Measurements from ENCODE around the gene CTH.
"Not testable (repeated sequence)": the region's sequence is repeated elsewhere in the genome, so short reads cannot be mapped to it uniquely, and the experiment has no call there.

CTH gene

DNA sequence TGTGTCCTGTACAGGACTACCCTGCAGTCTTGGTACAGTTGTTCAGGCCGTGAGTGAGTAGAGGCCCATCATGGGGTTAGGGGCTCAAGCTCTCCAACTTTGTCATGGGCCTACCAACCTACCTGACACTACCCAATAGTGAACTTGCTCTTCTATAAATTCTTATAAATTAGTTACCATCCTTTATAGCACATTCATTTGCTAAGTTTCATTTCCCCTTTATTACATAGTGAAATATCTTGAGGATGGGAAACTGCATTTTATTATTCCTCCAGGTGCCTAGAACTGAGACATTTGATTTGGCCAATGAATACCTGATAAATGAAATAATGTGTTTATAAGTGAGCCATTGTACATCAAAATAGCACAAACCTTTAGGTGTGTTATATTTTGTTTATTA is 9.1 kb upstream of the CTH start:
- no peak for DNase-seq
- in situ Hi-C loops (cut with HindIII; ENCODE audit: low pct_ligation_motif_present, low pct_unique_long_range_greater_than_20kb, low sequenced_read_pairs): no loop called here

DNA sequence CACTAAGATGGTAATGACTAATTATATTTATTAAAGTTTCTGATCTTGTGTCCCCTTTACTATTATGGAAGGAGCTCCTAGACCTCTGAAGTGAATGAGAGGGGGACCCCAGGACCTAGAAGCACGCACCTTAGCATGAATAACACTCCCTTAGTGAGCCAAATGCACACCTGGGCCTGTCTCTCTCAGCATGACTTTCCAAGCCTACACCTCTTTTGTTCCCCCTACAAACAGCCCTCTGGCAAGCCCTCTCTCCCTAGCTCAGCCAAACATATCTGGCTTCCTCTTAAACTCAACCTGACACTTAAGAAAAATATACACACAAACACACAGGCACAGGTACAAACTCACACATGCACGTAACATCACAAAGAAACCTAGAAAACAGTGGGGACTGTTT is 7.3 kb upstream of the CTH start:
- in situ Hi-C loops (cut with HindIII; ENCODE audit: low pct_ligation_motif_present, low pct_unique_long_range_greater_than_20kb, low sequenced_read_pairs): no loop called here
- DNase-seq: no peak

DNA sequence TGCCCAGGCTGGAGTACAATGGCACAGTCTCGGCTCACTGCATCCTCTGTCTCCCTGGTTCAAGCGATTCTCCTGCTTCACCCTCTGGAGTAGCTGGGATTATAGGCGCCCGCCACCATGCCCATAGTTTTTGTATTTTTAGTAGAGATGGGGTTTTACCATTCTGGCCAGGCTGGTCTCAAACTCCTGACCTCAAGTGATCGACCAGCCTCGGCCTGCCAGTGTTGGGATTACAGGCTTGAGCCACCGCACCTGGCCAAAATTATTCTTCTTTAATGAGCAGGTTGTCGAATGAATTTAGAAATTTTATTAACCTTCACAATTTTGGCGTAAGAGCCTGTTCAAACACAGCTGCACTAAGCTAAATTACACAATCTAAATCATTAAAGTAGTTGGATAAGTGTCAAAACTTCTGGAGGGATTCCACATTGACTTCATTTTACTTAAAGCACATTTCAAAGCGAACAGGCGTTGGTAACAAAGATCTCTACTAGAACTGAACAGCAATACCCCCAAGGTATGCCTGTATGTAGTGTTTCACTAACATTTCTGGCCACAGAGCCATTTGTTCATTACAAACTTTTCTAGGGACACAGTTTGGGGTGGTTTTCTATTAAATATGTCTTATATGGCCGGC is 5.2 kb upstream of the CTH start:
- no peak for DNase-seq
- in situ Hi-C loops (cut with HindIII; ENCODE audit: low pct_ligation_motif_present, low pct_unique_long_range_greater_than_20kb, low sequenced_read_pairs): no loop called here

DNA sequence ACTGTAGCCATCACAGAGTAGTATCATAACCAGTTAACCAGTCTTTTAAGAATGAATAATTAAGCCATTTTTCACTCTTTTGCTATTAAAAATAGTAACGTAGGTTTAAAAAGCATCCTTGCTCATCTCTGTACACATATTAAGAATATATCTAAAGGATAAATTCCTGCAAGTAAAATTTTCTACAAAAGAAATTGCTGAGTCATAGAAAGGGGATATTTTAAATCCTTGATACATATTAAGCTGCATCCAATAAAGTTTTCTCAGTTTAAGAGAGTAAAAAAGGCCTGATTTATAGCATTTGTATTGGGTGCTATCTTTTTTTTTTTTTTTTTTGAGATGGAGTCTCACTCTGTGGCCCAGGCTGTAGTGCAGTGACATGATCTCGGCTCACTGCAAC is 1.9 kb upstream of the CTH start:
- in situ Hi-C loops (cut with HindIII; ENCODE audit: low pct_ligation_motif_present, low pct_unique_long_range_greater_than_20kb, low sequenced_read_pairs): no loop called here
- no peak for DNase-seq

DNA sequence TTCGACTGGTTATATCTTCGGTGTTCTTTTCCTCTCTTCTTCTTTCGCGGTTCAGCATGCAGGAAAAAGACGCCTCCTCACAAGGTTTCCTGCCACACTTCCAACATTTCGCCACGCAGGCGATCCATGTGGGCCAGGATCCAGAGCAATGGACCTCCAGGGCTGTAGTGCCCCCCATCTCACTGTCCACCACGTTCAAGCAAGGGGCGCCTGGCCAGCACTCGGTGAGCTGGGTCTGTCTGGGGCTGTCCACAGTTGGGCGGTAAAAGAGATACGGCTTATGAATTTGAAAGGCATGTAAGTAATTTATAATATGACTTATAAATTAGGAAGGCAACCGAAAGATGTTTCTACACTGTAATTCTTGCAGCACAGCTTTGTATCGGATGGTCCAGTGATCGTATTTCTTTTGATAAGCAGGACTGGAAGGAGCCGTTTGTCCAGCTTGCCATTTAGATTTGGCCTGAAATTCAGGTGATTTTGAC is 334 bp downstream of the CTH start:
- in situ Hi-C loops (cut with HindIII; ENCODE audit: low pct_ligation_motif_present, low pct_unique_long_range_greater_than_20kb, low sequenced_read_pairs): no loop called here
- DNase-seq: peak; percentile 19

DNA sequence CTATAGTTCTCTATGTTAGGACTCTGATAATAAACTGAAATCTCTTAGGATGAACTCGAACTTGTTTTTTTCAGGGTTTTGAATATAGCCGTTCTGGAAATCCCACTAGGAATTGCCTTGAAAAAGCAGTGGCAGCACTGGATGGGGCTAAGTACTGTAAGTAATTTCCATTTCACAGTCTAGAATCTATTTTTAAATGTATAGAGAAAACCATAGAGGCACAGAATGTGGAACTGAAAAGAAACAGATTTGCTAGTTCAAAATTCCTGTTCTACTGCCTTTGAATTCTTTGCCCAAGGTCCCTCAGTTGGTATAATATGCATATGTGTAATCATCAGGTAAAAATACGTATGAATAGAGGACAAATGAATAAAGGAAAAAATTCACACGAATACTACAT is 4.8 kb downstream of the CTH start:
- in situ Hi-C loops (cut with HindIII; ENCODE audit: low pct_ligation_motif_present, low pct_unique_long_range_greater_than_20kb, low sequenced_read_pairs): no loop called here
- no peak for DNase-seq

DNA sequence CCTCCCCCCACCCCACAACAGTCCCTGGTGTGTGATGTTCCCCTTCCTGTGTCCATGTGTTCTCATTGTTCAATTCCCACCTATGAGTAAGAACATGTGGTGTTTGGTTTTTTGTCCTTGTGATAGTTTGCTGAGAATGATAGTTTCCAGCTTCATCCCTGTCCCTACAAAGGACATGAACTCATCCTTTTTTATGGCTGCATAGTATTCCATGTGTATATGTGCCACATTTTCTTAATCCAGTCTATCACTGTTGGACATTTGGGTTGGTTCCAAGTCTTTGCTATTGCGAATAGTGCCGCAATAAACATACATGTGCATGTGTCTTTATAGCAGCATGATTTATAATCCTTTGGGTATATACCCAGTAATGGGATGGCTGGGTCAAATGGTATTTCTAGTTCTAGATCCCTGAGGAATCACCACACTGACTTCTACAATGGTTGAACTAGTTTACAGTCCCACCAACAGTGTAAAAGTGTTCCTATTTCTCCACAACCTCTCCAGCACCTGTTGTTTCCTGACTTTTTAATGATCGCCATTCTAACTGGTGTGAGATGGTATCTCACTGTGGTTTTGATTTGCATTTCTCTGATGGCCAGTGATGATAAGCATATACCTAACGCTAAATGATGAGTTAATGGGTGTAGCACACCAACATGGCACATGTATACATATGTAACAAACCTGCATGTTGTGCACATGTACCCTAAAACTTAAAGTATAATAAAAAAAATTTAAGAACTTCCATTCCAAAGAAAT is 8.1 kb downstream of the CTH start:
- in situ Hi-C loops (cut with HindIII; ENCODE audit: low pct_ligation_motif_present, low pct_unique_long_range_greater_than_20kb, low sequenced_read_pairs); DNase-seq: not testable (repeated sequence)

DNA sequence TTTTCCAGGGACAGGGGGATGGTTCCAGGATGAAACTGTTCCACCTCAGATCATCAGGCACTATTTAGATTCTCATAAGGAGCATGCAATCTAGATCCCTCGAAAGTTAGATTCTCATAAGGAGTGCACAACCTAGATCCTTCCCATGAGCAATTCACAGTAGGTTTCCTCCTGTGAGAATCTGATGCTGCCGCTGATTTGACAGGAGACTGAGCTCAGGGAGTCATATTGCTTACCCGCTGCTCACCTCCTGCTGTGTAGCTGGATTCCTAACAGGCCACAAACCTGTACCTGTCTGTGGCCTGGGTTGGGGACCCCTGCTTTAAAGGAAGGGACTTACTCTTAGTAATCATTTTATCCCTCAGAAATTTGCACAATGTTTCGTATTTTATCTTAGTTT is 9.3 kb downstream of the CTH start:
- in situ Hi-C loops (cut with HindIII; ENCODE audit: low pct_ligation_motif_present, low pct_unique_long_range_greater_than_20kb, low sequenced_read_pairs): no loop called here
- DNase-seq: no peak

DNA sequence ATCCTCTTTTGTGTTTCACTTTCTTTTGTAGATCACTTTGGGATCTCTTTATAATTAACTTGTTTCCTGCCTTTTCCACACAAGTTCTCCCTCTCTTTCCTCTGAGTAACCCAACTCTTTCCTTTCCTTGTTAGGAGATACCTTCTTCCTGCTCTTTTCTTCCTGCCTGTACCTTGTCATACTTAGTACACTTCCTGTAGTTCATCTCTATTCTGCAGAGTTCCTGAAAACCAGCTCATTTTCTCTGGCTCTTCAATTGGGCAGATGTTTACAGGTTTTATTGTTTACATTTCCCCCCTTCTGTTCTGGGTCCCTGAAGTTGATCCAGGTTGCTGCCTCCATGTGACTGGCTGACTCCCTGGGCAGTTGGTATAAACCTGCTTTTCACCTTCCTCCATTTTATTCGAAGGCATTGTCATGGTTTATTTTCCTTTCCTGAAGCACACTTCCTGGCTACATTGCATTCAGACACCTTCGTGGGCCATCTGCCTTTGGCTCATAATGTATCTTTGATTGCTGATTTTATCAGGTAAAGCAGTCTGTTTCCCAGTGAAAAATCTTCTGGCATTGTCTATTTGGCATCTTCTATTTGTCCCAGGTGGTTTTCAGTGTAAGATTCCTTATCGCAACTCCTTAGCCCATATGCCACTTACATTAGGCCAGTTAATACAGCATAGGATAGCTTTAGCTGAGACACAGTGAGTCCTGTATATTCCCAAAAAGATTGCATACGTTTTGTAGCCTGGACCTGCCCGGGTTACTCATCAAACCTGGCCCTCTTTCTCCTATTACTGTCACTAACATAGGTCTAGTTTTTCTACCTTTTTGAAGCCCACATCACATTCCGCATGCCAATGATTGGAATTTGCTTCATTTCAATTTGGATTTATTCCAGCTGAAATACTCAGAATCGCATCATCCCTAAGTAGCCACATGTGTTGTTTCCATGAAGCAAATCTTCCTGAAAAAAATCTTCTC is 15.4 kb downstream of the CTH start:
- in situ Hi-C loops (cut with HindIII; ENCODE audit: low pct_ligation_motif_present, low pct_unique_long_range_greater_than_20kb, low sequenced_read_pairs): no loop called here

DNA sequence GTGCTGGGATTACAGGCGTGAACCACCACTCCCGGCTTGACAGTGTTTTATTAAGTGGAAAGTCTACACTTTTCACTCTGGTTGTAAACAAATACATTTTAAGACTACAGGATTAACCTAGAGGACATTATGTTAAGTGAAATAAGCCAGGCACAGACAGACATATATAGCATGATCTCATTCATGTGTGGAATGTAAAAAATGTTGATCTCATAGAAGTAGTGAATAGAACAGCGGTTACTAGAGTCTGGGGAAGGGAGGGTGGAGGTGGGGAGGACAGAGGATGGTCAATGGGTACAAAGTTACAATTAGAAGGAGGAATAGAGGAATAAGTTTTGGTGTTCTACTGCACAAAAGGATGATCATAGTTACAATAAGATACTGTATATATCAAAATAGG is 16.9 kb downstream of the CTH start:
- no peak for DNase-seq
- in situ Hi-C loops (cut with HindIII; ENCODE audit: low pct_ligation_motif_present, low pct_unique_long_range_greater_than_20kb, low sequenced_read_pairs): no loop called here

More for the DNA sequence above, 15.4 kb downstream of the CTH start:
- DNase-seq: no peak

DNA sequence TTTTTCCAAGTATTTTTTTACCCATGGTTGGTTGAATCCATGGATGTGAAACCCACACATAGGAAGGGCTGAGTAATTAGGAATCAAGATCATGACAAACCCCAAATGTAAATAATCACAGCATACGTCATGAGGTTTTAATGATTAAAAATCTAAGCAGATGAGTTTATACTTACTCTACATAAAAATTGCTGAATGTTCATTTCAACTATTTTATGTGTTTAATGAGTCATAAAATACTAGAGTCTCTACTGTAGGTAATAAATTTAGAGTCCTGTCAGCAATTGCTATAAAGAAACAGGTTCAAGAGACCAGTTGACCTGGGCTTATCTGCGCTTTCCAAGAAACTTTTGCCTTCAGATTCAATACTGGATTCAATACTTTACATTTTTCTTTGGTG is 18.2 kb downstream of the CTH start:
- in situ Hi-C loops (cut with HindIII; ENCODE audit: low pct_ligation_motif_present, low pct_unique_long_range_greater_than_20kb, low sequenced_read_pairs): no loop called here

DNA sequence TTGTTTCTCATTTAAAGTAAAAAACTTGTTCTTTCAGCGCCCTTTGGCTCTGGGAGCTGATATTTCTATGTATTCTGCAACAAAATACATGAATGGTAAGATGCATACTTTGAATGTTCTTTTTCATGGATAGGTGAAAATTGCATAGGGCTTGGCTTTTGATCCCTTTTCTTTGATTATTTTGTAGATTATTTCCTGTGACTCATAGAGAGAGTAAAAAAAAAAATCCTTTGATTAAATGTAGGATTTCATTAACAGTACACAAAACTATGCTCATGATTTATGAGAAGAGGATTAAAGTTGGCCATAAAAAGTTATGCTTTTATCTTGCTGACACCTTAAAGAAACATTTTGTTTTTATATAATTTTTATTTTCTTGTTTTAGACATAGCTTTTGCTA is 18.7 kb downstream of the CTH start:
- DNase-seq: no peak
- in situ Hi-C loops (cut with HindIII; ENCODE audit: low pct_ligation_motif_present, low pct_unique_long_range_greater_than_20kb, low sequenced_read_pairs): no loop called here

More for the DNA sequence above, 18.2 kb downstream of the CTH start:
- no peak for DNase-seq

DNA sequence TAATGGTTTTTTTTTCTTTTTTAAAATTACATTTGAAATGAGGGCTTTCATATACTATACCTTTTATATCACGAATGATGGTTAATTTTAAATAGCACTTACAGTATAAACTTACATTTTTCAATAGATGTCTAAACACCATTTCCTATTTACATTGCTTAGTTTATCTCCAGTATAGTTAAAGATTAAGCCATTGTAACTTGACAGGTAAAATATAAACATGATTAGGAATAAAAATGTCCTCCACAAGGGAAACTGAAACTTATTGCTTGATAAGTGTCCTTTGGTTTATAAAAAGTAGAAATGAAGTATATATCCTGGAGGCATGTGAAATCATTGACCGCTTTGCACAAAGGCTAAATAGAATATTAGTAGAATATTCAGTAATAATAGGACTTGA is 20.2 kb downstream of the CTH start:
- DNase-seq: no peak
- in situ Hi-C loops (cut with HindIII; ENCODE audit: low pct_ligation_motif_present, low pct_unique_long_range_greater_than_20kb, low sequenced_read_pairs): no loop called here

DNA sequence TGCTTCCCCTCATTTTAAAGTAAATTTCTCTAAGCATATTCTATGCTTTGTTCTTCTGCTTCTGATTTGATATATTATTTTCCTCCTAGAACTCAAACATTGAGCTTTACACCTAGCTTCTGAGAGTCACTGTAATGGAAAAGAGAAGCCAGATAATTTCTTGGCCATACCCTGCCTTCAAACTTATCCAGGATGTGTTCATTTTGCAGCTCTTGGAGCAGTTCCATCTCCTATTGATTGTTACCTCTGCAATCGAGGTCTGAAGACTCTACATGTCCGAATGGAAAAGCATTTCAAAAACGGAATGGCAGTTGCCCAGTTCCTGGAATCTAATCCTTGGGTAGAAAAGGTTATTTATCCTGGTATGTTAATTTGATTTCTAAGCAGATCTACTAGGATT is 20.8 kb downstream of the CTH start:
- DNase-seq: no peak
- in situ Hi-C loops (cut with HindIII; ENCODE audit: low pct_ligation_motif_present, low pct_unique_long_range_greater_than_20kb, low sequenced_read_pairs): no loop called here

DNA sequence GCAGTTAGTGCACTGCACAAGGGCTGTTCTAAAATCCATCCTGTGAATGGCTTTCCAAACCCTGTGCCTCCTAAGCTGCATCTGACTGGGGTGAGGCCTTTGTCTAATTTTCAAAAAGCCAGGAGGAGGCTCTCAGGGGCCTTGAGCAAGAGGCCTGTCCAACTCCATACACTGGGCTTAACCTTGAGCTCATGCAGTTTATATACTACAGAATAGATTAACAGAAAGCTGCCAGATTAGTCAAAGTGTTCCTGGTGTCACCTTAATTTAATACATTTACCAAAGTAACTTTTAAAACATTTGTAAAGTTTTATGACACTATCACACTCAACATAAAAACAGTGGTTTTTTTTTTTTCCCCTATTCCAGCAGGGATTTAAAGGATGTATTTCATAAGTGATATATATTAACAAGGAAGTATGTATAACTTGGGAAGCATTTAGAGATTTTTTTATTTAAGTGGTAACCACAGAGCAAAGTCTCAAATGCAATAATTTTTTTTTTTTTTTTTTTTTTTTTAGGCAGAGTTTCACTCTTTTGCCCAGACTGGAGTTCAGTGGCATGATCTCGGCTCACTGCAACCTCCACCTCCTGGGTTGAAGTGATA is 23.3 kb downstream of the CTH start:
- no peak for DNase-seq
- in situ Hi-C loops (cut with HindIII; ENCODE audit: low pct_ligation_motif_present, low pct_unique_long_range_greater_than_20kb, low sequenced_read_pairs): no loop called here

DNA sequence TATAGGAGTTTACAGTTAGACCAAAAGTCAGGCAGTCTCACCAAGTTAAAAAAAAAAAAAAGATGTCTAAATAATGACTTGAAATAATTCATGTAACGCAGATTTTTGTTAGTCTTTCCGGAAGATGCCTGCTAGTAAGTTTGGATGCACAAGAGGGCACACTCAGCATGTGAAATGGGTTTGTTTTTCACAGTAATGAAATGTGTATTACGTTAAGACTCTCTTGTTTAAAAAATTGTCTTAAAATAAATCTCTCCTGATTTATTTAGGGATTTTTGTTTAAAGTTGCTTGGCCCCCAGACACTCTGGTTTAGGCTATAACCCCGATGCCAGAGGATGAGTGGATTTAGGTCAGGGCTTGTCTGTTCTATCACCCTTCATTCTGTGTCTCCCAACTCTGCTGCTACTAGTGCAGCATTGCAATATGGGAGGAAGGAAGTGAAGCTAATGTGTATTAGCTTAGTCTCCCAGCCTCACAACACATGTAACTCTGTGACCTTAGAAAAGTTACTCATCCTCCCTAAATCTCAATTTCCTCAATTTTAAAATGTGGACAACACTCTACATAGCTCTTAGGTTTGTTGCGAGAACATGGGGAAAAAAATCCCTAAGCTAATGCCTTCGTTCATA is 25.7 kb downstream of the CTH start:
- DNase-seq: peak; percentile 28
- in situ Hi-C loops (cut with HindIII; ENCODE audit: low pct_ligation_motif_present, low pct_unique_long_range_greater_than_20kb, low sequenced_read_pairs): no loop called here

DNA sequence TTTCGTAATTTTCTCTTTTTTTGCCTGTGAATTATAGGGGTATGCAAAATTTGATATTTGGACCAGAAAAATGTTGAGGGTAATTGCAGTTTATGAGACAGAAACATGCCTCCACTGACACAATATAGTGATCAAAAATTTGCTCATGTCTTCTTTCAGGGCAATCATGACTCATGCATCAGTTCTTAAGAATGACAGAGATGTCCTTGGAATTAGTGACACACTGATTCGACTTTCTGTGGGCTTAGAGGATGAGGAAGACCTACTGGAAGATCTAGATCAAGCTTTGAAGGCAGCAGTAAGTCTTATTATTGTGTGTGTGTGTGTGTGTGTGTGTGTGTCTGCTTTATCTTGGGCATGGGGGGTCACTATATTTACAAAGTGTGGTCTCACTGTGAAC is 27.5 kb downstream of the CTH start:
- in situ Hi-C loops (cut with HindIII; ENCODE audit: low pct_ligation_motif_present, low pct_unique_long_range_greater_than_20kb, low sequenced_read_pairs): no loop called here
- no peak for DNase-seq

DNA sequence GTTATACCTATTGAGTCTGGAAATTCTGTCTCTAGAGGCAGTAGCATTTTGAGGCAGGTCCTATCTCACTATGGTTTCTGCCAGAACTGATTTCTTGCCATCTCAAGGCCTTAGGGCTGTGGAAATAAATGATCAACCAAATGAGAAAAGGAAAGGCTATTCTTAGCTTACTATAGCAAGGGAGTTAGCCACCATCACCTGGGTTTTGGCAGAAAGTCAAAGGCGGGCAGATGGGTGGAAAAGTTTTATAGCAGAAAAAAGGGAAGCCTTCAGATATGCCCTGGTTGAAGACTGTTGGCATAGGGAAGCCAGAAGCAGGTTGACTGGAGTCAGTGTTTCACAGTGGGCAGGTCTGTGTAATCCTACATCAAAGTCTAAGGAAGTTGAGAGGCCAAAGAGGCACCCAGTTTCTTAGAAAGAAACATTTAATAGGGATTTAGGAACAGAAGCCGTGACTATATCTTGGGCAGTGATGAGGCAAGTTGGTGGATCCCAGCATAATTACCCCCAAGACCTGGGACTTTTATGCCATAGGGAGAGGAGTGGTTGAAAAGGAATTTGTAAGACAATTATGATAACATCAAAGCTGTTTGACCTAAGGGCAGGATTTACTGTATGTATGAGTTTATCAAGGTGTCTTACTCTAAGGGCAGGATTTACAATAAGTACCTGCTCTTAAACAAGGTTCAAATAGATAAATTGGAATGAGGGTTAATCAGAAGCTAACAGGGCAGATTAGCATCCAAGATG is 29.7 kb downstream of the CTH start:
- in situ Hi-C loops (cut with HindIII; ENCODE audit: low pct_ligation_motif_present, low pct_unique_long_range_greater_than_20kb, low sequenced_read_pairs): no loop called here
- peak; percentile 17 for DNase-seq

Measured in ACHN (cell line).